Large intestine (tissue), 12 donors: ENCODE results near the gene SPPL2C. TPM values are rescaled to one million over a fixed set of nuclear protein-coding genes. Genes with fewer than 3 reads are reported as not detected.
A peak's percentile ranks its signal among the peaks of the same experiment; 100 is the strongest.

Experiments used
- DNase-seq, 2 donors: peaks; one replicate each; pipeline versions ENCODE4 v3.0.0 to v3.0.0-alpha.2; 2013
- H3K27ac ChIP-seq: one replicate; pipeline ENCODE4 v1.5.1; 2013; ENCODE audit warnings: low read length
- H3K27me3 ChIP-seq: 2 replicates; pipeline ENCODE4 v1.6.1; 2013; ENCODE audit warnings: low read length; ENCODE audit not compliant: control insufficient read depth, insufficient read depth
- H3K36me3 ChIP-seq: 2 replicates; pipeline ENCODE4 v1.6.1; 2013; ENCODE audit warnings: low read length; ENCODE audit not compliant: control insufficient read depth, insufficient read depth
- H3K4me1 ChIP-seq: one replicate; pipeline ENCODE4 v1.6.1; 2013; ENCODE audit warnings: low read length; ENCODE audit not compliant: control insufficient read depth, insufficient read depth
- H3K4me3 ChIP-seq: one replicate; pipeline ENCODE4 v1.5.1; 2013; ENCODE audit warnings: low read length
- H3K9me3 ChIP-seq: one replicate; pipeline ENCODE4 v1.6.1; 2013; ENCODE audit warnings: mild to moderate bottlenecking, low read depth, low read length, moderate library complexity; ENCODE audit not compliant: control insufficient read depth
- WGBS: methylation state at CpG from one replicate; pipeline ENCODE4 v1.1.5; 2013; ENCODE audit warnings: low lambda C conversion rate; ENCODE audit not compliant: insufficient coverage; 5-methylcytosine and 5-hydroxymethylcytosine counted together
- long read RNA-seq, 11 donors: transcript quantifications; one replicate each; lab custom pipeline, GENCODE V29; 2026
- polyA plus RNA-seq: library from polyadenylated mRNA; unstranded; fragments of 120-200 nt; gene quantifications from one replicate; pipeline ENCODE4 v1.2.1, GENCODE V29; 2013

The SPPL2C gene
- polyA plus RNA-seq = not detected
- long read RNA-seq, donor 1 = 0 reads
- long read RNA-seq, donor 2 = 0 reads
- long read RNA-seq, donor 3 = 0 reads
- long read RNA-seq, donor 4 = 0 reads
- long read RNA-seq, donor 5 = 0 reads
- long read RNA-seq, donor 6 = 0 reads
- long read RNA-seq, donor 7 = 0 reads
- long read RNA-seq, donor 8 = 0 reads
- long read RNA-seq, donor 9 = 0 reads
- long read RNA-seq, donor 10 = 0 reads
- long read RNA-seq, donor 11 = 0 reads

- no peak within 1 kb of the TSS for H3K27ac ChIP-seq
- no peaks in the 10 kb centered on the region for H3K4me1 ChIP-seq
- no peaks in the 10 kb centered on the region for H3K9me3 ChIP-seq
- WGBS = no CpG with 5 or more reads among the region's 25 CpGs
- no peak for DNase-seq
- H3K27me3 ChIP-seq = no peaks in the 10 kb centered on the region
- H3K36me3 ChIP-seq = no peaks in the 10 kb centered on the region
- no peak within 1 kb of the TSS for H3K4me3 ChIP-seq
Measured at GRCh38 chr17:45844695-45845375, at the start of gene SPPL2C. SPPL2C (plus strand) TSS chr17:45844881; CDS start chr17:45844907, 26 bp downstream.

- H3K4me3 ChIP-seq = no peak overlapping the region
- no CpG with 5 or more reads among the region's 2 CpGs for WGBS
- H3K27me3 ChIP-seq = peaks cover 17% of the 10 kb centered on the region
- peaks cover 5% of the 10 kb centered on the region for H3K4me1 ChIP-seq
- no peak overlapping the region for H3K27ac ChIP-seq
- DNase-seq = peak in 1 of 2 donors; percentile 42
- H3K36me3 ChIP-seq = no peaks in the 10 kb centered on the region
- no peaks in the 10 kb centered on the region for H3K9me3 ChIP-seq
Measured at GRCh38 chr17:45800816-45801215, 43.9 kb upstream of the SPPL2C start.

DNA sequence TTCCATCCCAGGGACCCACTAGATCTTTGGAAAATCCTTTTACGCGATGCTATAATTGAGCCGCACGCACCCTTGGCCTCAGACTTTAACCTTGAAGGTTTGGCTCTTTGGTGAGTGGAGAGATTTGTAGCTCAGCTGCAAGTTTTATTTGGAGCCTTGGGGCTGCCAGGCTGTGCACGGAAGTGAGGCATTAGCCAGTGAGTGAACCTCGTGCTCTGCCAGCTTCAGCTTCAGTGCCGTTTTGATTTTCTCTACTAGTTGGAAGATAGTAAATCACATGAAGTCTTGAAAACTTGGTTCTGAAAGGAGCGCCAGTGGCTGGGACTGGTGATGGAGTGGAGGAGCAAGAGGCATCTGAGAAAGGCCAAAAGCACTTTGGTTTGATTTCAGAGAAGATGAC is 43.3 kb upstream of the SPPL2C start:
- Histone ChIP-seq H3K4me1 (peaks cover 5% of the 10 kb centered on the region), H3K4me3 (no peak overlapping the region), H3K27me3 (peaks cover 13% of the 10 kb centered on the region), H3K27ac (no peak overlapping the region), H3K9me3 (no peaks in the 10 kb centered on the region), H3K36me3 (no peaks in the 10 kb centered on the region)
- DNase-seq = no peak
- WGBS = no CpG with 5 or more reads among the region's 8 CpGs

- H3K27ac ChIP-seq = no peak overlapping the region
- H3K36me3 ChIP-seq = no peaks in the 10 kb centered on the region
- no CpG with 5 or more reads among the region's 1 CpG for WGBS
- no peaks in the 10 kb centered on the region for H3K27me3 ChIP-seq
- no peaks in the 10 kb centered on the region for H3K9me3 ChIP-seq
- H3K4me3 ChIP-seq = no peak overlapping the region
- no peaks in the 10 kb centered on the region for H3K4me1 ChIP-seq
- DNase-seq = no peak
Measured at GRCh38 chr17:45808845-45809244, 35.8 kb upstream of the SPPL2C start.

DNA sequence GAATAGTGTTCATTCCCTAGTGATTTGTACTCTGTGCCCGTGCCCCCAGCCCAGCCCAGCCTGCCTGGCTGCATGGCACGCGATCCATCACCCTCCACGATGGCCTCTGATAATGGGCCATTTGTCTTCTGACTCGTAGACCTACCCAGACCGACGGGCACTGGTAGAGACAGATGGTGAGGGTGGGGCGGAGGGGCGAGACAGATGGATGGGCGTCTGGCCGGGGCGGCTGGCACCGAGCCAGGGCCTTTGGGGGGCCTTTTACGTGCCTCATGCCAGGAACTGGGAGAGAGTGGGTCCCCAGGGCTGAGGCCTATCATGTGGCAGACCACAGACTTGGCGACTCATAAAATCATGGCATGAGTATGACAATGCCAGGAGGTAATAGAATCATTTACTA is 35.2 kb upstream of the SPPL2C start:
- H3K4me1 ChIP-seq = no peaks in the 10 kb centered on the region
- DNase-seq = no peak
- no peak overlapping the region for H3K4me3 ChIP-seq
- H3K36me3 ChIP-seq = no peaks in the 10 kb centered on the region
- WGBS = no CpG with 5 or more reads among the region's 15 CpGs
- no peak overlapping the region for H3K27ac ChIP-seq
- no peaks in the 10 kb centered on the region for H3K27me3 ChIP-seq
- H3K9me3 ChIP-seq = no peaks in the 10 kb centered on the region

DNA sequence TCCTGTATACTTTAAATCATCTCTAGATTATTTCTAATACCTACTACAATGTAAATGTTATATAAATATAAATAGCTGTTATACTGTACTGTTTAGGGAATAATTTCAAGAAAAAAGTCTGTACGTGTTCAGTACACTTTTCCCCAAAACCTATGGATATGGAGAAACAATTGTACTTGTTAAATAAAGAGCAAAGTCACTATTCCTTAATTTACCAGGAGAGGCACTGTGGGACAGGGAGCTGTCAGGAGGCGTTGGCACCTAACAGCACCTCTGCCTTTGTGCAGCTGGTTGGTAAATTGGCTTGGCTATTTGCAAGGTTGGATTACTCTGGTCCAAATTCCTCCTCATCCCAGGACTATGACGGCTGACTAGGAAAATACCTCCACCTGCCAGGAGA is 32.6 kb upstream of the SPPL2C start:
- no peaks in the 10 kb centered on the region for H3K36me3 ChIP-seq
- DNase-seq = peak; percentile 8 to 11
- no peaks in the 10 kb centered on the region for H3K9me3 ChIP-seq
- H3K4me3 ChIP-seq = no peak overlapping the region
- no peaks in the 10 kb centered on the region for H3K27me3 ChIP-seq
- no peaks in the 10 kb centered on the region for H3K4me1 ChIP-seq
- H3K27ac ChIP-seq = no peak overlapping the region
- no CpG with 5 or more reads among the region's 3 CpGs for WGBS

- Histone ChIP-seq H3K4me1 (no peaks in the 10 kb centered on the region), H3K9me3 (no peaks in the 10 kb centered on the region), H3K36me3 (no peaks in the 10 kb centered on the region)
Measured at GRCh38 chr17:45813048-45813725, 31.5 kb upstream of the SPPL2C start.

DNA sequence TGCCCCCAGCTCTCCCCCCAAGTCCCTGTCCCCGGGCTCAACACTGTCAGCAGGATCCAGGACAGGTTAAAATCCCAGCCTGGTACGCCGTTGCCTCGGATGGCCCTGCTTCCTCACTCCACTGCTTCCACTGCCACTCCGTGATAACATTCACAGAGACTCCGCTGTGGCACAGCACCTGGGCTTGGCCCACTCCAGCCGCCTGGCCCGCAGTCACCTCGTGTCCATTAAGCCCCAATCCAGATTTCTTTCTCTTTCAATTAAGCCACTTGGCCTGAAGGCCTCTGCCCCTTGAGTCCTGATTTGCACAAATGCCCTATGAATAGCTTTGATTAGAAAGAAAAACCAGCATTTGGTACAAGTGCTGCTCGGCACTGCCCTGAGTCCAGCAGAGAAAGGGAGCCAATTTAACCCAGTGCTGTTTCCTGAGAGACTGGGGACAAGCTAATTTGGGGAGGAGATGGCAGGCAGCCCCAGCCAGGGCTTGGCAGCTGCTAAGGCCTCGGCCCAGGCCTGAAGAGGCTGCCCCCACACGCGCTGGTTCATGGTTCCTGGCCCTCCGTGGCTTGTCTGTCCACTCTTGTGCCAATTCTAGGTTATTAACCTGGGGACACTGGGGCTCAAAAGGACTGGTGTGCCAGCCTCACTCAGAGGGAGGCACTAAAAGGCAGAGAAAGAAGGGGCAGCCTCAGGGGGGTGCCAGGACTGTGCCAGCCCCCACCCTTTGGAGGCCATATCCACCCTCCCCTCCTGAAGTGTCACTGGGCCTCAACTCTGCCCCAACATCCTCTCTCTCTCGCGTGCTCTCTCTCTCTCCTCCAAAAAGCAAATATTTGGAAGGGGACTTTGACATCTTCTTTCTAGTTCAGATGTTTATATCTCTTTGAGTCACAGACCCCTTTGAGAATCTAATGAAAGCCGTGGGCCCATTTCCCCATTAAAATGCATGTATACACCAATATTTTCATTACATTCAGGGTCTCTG is 29.8 kb upstream of the SPPL2C start:
- Histone ChIP-seq H3K36me3 (no peaks in the 10 kb centered on the region), H3K9me3 (no peaks in the 10 kb centered on the region), H3K27ac (no peak overlapping the region), H3K4me3 (no peak overlapping the region), H3K27me3 (no peaks in the 10 kb centered on the region), H3K4me1 (no peaks in the 10 kb centered on the region)
- 100% methylated on average over 1 of the region's 17 CpGs for WGBS
- no peak for DNase-seq

More at GRCh38 chr17:45813048-45813725, 31.5 kb upstream of the SPPL2C start:
- Histone ChIP-seq H3K27me3 (no peaks in the 10 kb centered on the region), H3K4me3 (no peak overlapping the region), H3K27ac (no peak overlapping the region)
- 0% methylated on average over 4 of the region's 22 CpGs for WGBS
- DNase-seq = no peak

GRCh38 chr17:45815752-45816151 is 28.9 kb upstream of the SPPL2C start:
- peaks cover 2% of the 10 kb centered on the region for H3K27me3 ChIP-seq
- H3K4me1 ChIP-seq = no peaks in the 10 kb centered on the region
- no peak for DNase-seq
- no peaks in the 10 kb centered on the region for H3K9me3 ChIP-seq
- WGBS = no CpG with 5 or more reads among the region's 6 CpGs
- H3K27ac ChIP-seq = no peak overlapping the region
- H3K4me3 ChIP-seq = no peak overlapping the region
- no peaks in the 10 kb centered on the region for H3K36me3 ChIP-seq

DNA sequence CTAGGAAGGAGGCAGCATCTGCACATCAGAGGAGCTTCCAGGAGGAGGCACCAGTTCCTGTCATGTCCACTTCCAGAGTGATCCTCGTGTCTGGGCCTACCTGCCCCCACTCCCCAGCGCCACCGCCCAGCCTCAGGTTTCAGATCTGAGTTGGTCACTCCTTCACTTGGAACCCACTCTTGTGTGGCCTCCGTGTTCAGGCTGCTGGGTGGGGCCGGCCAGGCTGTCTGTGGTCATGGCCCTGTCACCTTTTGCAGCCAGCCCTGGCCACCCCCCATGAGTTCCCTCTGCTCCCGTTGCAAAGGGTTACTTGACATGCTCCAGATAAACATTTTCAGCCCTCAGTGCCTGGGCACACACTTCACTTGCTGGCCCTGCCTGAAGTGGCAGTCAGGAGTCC is 26.6 kb upstream of the SPPL2C start:
- no CpG with 5 or more reads among the region's 6 CpGs for WGBS
- Histone ChIP-seq H3K27ac (no peak overlapping the region), H3K27me3 (peaks cover 3% of the 10 kb centered on the region), H3K9me3 (no peaks in the 10 kb centered on the region), H3K36me3 (no peaks in the 10 kb centered on the region), H3K4me1 (no peaks in the 10 kb centered on the region), H3K4me3 (no peak overlapping the region)
- no peak for DNase-seq
